Liver (tissue), 3 donors: Measurements from ENCODE around the gene ADCY10.

Source experiments
- TAF1 ChIP-seq: conservative IDR thresholded peaks from 2 replicates; pipeline ENCODE4 v1.6.1; 2016; ENCODE audit warnings: antibody characterized with exemption, mild to moderate bottlenecking
- TF ChIP-seq, protein P1 (sequence below): fragments of 150-350 bp; IDR thresholded peaks from 2 replicates; pipeline ENCODE4 v1.5.1; 2017; ENCODE audit warnings: improper control_type of control experiment, low read depth, low read length; ENCODE audit not compliant: missing input control
- TF ChIP-seq, protein P2 (sequence below): IDR thresholded peaks from 2 replicates; pipeline ENCODE4 v1.6.1; 2016; ENCODE audit warnings: antibody characterized with exemption
- donor health status: healthy.
- donor health status: healthy.

DNA sequence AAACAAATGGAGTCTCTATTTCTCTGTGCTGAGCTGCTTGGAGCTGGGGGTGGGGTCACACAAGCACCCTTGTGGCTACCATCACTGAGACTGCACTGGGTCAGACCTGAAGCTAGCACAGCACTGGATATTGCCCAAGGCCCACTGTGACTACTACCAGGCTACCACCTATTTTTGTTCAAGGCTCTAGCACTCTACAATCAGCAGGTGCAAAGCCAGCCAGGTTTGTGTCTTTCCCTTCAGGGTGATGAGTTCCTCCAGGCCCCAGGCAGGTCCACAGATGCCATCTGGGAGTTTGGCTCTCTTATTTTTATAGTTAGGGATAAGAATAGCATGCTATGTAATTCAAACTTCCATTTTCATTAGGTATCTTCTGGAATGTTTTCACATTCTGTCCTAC is 23.5 kb downstream of the ADCY10 start:
- TF ChIP-seq, protein P1, sequence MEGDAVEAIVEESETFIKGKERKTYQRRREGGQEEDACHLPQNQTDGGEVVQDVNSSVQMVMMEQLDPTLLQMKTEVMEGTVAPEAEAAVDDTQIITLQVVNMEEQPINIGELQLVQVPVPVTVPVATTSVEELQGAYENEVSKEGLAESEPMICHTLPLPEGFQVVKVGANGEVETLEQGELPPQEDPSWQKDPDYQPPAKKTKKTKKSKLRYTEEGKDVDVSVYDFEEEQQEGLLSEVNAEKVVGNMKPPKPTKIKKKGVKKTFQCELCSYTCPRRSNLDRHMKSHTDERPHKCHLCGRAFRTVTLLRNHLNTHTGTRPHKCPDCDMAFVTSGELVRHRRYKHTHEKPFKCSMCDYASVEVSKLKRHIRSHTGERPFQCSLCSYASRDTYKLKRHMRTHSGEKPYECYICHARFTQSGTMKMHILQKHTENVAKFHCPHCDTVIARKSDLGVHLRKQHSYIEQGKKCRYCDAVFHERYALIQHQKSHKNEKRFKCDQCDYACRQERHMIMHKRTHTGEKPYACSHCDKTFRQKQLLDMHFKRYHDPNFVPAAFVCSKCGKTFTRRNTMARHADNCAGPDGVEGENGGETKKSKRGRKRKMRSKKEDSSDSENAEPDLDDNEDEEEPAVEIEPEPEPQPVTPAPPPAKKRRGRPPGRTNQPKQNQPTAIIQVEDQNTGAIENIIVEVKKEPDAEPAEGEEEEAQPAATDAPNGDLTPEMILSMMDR = no peak
- TF ChIP-seq, protein P2, sequence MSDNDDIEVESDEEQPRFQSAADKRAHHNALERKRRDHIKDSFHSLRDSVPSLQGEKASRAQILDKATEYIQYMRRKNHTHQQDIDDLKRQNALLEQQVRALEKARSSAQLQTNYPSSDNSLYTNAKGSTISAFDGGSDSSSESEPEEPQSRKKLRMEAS = no peak
- no peak for TF ChIP-seq TAF1
